H1 (cell line): ENCODE data around the gene ASIC1. TPM values are rescaled to one million over a fixed set of nuclear protein-coding genes. Genes with fewer than 3 reads are reported as not detected.

ENCODE experiments used
- CHD7 ChIP-seq: fragments of 300-600 bp; sonication (generic); IDR thresholded peaks from 2 replicates; pipeline ENCODE4 v1.7.1; 2012; ENCODE audit warnings: low read length, moderate library complexity, mild to moderate bottlenecking, inconsistent platforms; ENCODE audit not compliant: insufficient replicate concordance
- polyA plus RNA-seq, 7 experiments: library from polyadenylated mRNA; depleted of rRNA in 3 of 7; stranded (reverse) in 5 of 7; unstranded in 2 of 7; fragments of >200 nt in 5 of 7; fragments of 200-250 nt in 2 of 7; gene quantifications; 1 replicate in 5 of 7; 2 replicates in 1 of 7; 4 replicates in 1 of 7; pipeline versions ENCODE4 v1.2.1 to v1.2.3, GENCODE V29; 2011 to 2013; ENCODE audit warnings: missing spikeins in 2 of 7, mixed read lengths in 2 of 7
- total RNA-seq: library from RNA; stranded (reverse); fragmentation: NEBNext Ultra II Directional; extraction: Animal tissue kit (Norgen Biotek cat#: 25700); gene quantifications from 2 replicates; pipeline ENCODE4 v1.2.1, GENCODE V29; 2021

The ASIC1 gene
- total and polyA plus RNA-seq, 2 of the 8 experiments (the other 6 are each of a cell fraction or from before 2014, with no cell fraction given) = 2.4 to 4.4 TPM

- no peak for TF ChIP-seq CHD7
- TF ChIP-seq, all 59 proteins: peak for 0
Observed at GRCh38 chr12:50013361-50014147, 43.8 kb upstream of the ASIC1 start (continued).
